OCI-LY3 (cell line): ENCODE data around the gene CYTH3.

Experiments used
- H2AFZ ChIP-seq: fragments of 200-600, 300-600 bp; shearing (Covaris generic); 2 replicates; pipeline ENCODE4 v1.6.0; 2014; ENCODE audit warnings: antibody characterized with exemption, low read depth, low read length
- H3K27ac ChIP-seq: fragments of 200-600, 300-600 bp; sonication (generic); 2 replicates; pipeline ENCODE4 v1.5.1; 2014; ENCODE audit warnings: mild to moderate bottlenecking, low read length, moderate library complexity, mixed read lengths
- H3K27me3 ChIP-seq: fragments of 200-600, 300-600 bp; sonication (generic); 2 replicates; pipeline ENCODE4 v1.6.1; 2014; ENCODE audit warnings: low read depth, low read length, mixed read lengths
- H3K36me3 ChIP-seq: fragments of 200-600, 300-600 bp; sonication (generic); replicated peaks from 2 replicates; pipeline ENCODE3; 2014; ENCODE audit warnings: low read depth, low read length, mixed read lengths
- H3K4me1 ChIP-seq: fragments of 300-600, 200-600 bp; sonication (generic); 2 replicates; pipeline ENCODE4 v1.6.1; 2014; ENCODE audit warnings: low read length, mixed read lengths
- H3K4me2 ChIP-seq: fragments of 200-600, 300-600 bp; sonication (generic); 2 replicates; pipeline ENCODE4 v1.6.1; 2014; ENCODE audit warnings: low read length, mixed read lengths
- H3K4me3 ChIP-seq: fragments of 300-600, 200-600 bp; sonication (generic); 2 replicates; pipeline ENCODE4 v1.5.1; 2014; ENCODE audit warnings: antibody characterized with exemption, mild to moderate bottlenecking, low read length, moderate library complexity
- H3K79me2 ChIP-seq: fragments of 300-600, 200-600 bp; shearing (Covaris generic); 2 replicates; pipeline ENCODE4 v1.6.1; 2014; ENCODE audit warnings: mild to moderate bottlenecking, low read length, mixed read lengths
- H3K9ac ChIP-seq: fragments of 300-600, 200-600 bp; shearing (Covaris generic); 2 replicates; pipeline ENCODE4 v1.6.0; 2014; ENCODE audit warnings: mild to moderate bottlenecking, low read length, moderate library complexity
- H3K9me3 ChIP-seq: fragments of 200-600, 300-600 bp; shearing (Covaris generic); 2 replicates; pipeline ENCODE4 v1.6.1; 2014; ENCODE audit warnings: low read length, mixed read lengths; ENCODE audit not compliant: insufficient read depth
- H4K20me1 ChIP-seq: fragments of 200-600, 300-600 bp; sonication (generic); 2 replicates; pipeline ENCODE4 v1.6.1; 2016; ENCODE audit warnings: low read length, mixed read lengths; ENCODE audit not compliant: insufficient read depth
- CTCF ChIP-seq: fragments of 200-600, 300-600 bp; sonication (generic); IDR thresholded peaks from 2 replicates; pipeline ENCODE4 v1.5.1; 2014; ENCODE audit warnings: antibody characterized with exemption, low read length, low read depth
- EZH2phosphoT487 ChIP-seq: fragments of 200-600 bp; shearing (Covaris generic); IDR thresholded peaks from 2 replicates; pipeline ENCODE4 v1.6.1; 2018; ENCODE audit warnings: antibody characterized with exemption, mixed run types, low read depth

The CYTH3 gene

DNA sequence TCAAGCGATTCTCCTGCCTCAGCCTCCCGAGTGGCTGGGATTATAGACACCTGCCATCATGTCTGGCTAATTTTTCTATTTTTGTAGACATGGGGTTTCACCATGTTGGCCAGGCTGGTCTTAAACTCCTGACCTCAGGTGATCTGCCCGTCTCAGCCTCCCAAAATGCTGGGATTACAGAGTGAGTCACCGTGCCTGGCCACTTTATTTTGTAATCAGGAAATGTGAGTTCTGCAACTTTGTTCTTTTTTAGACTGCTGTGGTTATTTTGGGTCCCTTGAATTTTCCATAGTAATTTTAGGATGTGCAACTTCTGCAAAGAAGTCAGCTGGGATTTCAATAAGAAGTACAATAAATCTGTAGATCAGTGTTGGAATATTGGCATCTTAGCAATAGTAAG lies 96.8 kb downstream of the CYTH3 start:
- no peaks in the 10 kb centered on the region for H3K27me3 ChIP-seq
- no peaks in the 10 kb centered on the region for H3K36me3 ChIP-seq
- no peak overlapping the region for H3K9ac ChIP-seq
- no peaks in the 10 kb centered on the region for H3K4me1 ChIP-seq
- no peak overlapping the region for H3K4me2 ChIP-seq
- TF ChIP-seq EZH2phosphoT487 (no peak), CTCF (no peak)
- no peak overlapping the region for H3K27ac ChIP-seq
- no peak overlapping the region for H3K4me3 ChIP-seq
- H4K20me1 ChIP-seq = no peaks in the 10 kb centered on the region
- no peak overlapping the region for H2AFZ ChIP-seq
- H3K79me2 ChIP-seq = no peaks in the 10 kb centered on the region
- no peaks in the 10 kb centered on the region for H3K9me3 ChIP-seq

GRCh38 chr7:6172910-6173295 lies 99.5 kb downstream of the CYTH3 start:
- Histone ChIP-seq H3K27me3 (no peaks in the 10 kb centered on the region), H4K20me1 (no peaks in the 10 kb centered on the region), H3K4me3 (no peak overlapping the region), H3K79me2 (no peaks in the 10 kb centered on the region), H3K36me3 (no peaks in the 10 kb centered on the region), H3K9me3 (no peaks in the 10 kb centered on the region), H3K4me1 (no peaks in the 10 kb centered on the region), H3K9ac (no peak overlapping the region), H2AFZ (no peak overlapping the region), H3K4me2 (no peak overlapping the region), H3K27ac (no peak overlapping the region)
- TF ChIP-seq CTCF (no peak), EZH2phosphoT487 (no peak)

DNA sequence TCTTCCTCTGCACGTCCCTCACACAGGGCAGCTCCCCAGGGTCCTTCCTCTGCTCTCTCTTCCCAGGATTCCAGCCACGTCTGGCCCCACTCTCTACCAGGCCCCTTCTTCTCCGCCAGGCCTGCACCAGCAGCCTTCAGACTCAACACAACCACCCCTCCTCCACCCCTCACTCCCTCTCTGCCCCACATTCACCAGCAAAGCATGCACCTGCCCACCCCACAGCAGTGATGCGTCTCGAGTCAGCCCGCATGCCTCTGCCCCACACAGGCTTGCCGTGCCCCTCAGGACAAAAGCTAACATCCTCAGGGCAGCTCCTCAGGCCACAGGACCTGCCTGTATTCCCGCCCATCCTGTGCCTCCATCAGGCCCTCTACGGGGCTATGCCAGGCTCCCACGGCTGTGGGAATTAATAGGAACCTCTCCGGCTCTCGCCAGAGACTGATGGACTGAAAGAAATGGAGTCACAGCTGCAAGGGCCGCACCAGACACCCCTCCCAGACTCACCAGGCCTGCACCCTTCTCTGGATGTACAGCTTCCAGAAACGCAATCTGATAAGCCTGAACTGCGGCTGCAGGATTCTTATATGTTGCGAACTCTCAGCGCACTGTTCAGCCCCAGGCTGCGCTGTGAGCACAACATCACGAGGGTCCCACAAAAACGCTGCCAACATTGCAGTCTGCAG lies 100.1 kb downstream of the CYTH3 start:
- H3K27ac ChIP-seq = no peak overlapping the region
- TF ChIP-seq CTCF (no peak), EZH2phosphoT487 (no peak)

DNA sequence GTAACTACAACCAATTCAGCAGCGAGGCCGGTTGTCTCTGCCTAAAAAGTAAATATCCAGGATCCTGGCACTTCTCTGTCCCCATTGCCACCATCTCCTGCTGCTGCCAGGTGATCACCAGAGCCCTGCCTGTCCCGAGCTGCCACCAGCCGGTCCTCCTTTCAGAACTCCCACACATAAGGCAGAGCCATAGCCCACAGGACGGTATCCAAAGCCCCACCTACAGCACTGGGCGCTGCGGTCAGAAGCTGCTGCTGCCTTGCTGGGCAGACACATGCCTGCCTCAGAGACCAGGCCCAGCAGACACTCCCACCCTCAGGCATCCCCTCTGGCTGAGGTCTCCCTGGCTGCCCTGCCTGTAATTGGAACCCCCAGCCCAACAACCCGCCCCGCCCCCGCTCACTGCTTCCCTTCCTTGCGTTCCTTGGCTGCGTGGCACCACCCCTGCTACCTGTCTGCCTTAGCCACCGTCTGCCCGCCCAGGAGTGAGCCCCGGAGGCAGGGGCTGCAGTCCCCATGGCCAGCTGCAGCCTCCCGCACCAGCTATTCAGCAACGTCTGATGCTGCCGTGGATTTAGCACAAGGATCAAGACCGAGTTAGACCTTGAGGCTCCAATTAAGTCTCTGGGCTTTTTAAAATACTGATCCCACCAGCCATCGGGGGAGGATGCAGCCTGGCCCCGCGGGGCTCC lies 100.7 kb downstream of the CYTH3 start:
- no peak overlapping the region for H3K9ac ChIP-seq
- TF ChIP-seq CTCF (no peak), EZH2phosphoT487 (no peak)
- H3K4me3 ChIP-seq = no peak overlapping the region
- no peaks in the 10 kb centered on the region for H3K27me3 ChIP-seq
- H3K79me2 ChIP-seq = no peaks in the 10 kb centered on the region
- H4K20me1 ChIP-seq = no peaks in the 10 kb centered on the region
- H3K9me3 ChIP-seq = no peaks in the 10 kb centered on the region
- H3K36me3 ChIP-seq = no peaks in the 10 kb centered on the region
- no peak overlapping the region for H3K4me2 ChIP-seq
- no peak overlapping the region for H2AFZ ChIP-seq
- H3K27ac ChIP-seq = no peak overlapping the region
- no peaks in the 10 kb centered on the region for H3K4me1 ChIP-seq

More for the DNA sequence above, 100.1 kb downstream of the CYTH3 start:
- H3K9ac ChIP-seq = no peak overlapping the region
- no peaks in the 10 kb centered on the region for H3K36me3 ChIP-seq
- H3K27me3 ChIP-seq = no peaks in the 10 kb centered on the region
- no peaks in the 10 kb centered on the region for H3K9me3 ChIP-seq
- H4K20me1 ChIP-seq = no peaks in the 10 kb centered on the region
- H2AFZ ChIP-seq = no peak overlapping the region
- H3K4me1 ChIP-seq = no peaks in the 10 kb centered on the region
- H3K4me2 ChIP-seq = no peak overlapping the region
- H3K4me3 ChIP-seq = no peak overlapping the region
- no peaks in the 10 kb centered on the region for H3K79me2 ChIP-seq
